HG03280 (cell line): ENCODE measurements around the gene TNS1.

Experiments used
- ATAC-seq: cut with Tn5 transposase; IDR thresholded peaks from one replicate; pipeline ENCODE4 v1.9.1; 2021; ENCODE audit warnings: mild to moderate bottlenecking, moderate library complexity; ENCODE audit not compliant: unreplicated experiment

TNS1 gene

GRCh38 chr2:217837530-217837929 lies 165.3 kb downstream of the TNS1 start:
- ATAC-seq, result no peak

DNA sequence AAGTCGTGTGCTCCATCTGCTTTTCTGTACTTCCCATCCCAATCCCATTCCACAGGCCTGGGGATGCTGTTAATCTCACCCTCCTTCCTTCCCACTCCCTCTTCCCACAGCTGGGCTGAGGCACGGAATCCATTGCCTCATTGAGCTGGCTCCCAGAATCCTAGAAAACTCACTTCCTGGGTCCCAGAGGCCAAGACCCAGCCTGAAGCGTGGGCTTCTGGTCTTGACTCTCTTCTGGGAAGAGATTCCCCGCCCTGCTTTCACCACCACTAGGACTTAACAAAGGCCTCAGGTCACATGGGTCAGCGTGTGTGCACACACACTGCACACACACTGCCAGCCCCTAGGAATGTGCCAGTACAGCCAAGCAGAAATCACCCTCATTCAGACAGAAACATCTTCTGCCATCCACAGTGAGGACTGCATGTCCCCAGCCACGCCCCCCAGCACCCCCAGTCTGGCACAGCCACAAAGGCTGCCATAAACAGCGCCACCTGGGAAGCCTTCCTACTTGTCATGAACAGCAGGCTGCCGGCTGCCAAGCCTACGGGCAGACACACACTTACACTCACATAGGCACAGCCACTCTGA lies 165.8 kb downstream of the TNS1 start:
- no peak for ATAC-seq

- ATAC-seq, result no peak
Observed at GRCh38 chr2:217835931-217836891, 166.6 kb downstream of the TNS1 start.

DNA sequence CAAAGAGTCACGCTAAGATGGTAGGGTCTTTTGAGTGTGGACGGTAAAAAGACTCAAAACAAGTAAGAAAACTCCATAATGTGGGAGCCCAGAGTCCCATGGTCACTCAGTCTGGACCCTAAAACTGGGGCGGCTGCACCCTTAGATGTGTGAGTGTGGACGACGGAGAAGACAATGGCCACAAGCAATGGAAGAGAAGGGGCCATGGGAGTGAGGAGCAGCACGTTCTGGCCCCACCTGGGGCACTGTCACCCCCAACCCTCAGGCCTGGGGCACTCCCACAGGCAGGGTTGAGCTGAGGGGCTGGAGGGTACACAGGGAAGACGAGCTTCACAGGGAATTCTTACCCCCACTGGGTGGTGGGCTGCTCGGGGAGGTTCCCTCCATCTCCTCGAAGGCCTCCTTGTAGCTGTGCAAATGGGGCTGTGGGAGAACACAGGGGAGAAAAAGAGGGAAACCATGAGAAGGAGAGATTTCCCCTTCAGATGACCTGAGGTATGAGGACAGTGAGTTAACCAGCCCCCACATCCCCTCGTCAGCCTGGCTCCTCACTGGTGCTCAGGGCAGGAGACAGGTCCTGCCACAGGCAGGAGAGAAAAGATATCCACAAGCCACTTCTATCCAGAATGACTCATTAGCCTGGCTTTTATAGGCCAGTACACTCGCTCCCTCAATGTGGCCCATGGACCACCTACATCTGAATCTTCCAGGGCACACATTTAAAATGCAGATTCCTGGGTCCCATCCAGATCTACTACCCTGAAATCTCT lies 167.9 kb downstream of the TNS1 start:
- ATAC-seq, result no peak

GRCh38 chr2:217834057-217834620 lies 168.7 kb downstream of the TNS1 start:
- no peak for ATAC-seq

DNA sequence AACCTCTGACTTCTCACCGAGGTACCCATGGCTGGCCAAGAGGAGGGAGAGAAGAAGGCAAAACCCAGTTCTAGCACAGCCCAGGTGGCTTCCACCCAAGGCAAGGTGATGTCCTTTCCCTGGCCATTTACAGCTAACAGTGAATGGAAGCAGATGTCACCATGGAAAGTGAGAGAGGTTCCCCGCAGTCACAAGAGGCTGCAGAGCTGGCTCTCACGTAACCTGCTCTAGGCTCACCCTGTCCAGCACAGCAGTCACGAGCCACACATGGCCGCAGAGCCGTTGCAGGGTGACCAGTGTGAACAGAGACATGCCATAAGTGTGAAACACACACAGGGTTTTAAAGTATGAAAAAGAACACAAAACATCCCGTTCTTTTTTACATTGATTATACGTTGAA lies 169.4 kb downstream of the TNS1 start:
- no peak for ATAC-seq

DNA sequence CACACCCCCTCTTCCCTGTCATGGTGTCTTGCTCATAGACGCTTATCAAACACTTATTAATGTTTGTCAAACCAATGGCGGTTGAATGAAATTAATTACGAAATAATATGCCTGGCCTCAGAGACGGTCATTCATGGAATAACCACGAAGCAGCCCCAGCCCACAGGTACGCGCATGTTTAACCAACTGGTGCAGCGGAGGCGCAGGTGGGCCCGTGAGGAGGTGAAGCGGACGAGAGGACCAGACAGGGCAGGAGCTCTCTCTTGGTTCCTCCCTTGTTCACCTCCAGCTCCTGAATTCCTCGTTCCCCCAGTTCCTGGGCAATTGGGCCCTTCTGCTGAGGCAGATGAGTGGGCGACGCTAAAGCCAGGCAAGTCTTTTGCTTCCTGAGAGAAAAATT lies 169.8 kb downstream of the TNS1 start:
- ATAC-seq, result no peak

DNA sequence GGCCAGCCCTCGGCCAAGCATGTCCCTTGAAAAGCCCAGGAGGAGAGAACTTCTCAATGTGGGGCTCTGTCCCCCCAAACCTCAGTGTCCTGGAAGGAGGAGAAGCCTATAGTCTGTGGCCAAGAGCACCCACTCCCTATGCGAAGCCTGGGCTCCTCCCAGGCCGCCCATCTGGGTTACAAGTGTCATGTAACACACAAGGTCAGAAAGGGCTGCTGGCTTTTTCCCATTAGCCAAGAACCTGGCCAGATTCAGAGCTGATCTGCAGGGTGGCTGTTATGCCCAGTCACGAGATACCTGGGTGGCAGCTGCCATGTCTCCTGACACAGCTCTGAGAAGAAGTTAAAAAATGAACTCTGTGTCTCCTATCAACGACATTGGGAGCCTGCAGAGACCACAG lies 170.7 kb downstream of the TNS1 start:
- no peak for ATAC-seq

GRCh38 chr2:217831306-217831705 lies 171.5 kb downstream of the TNS1 start:
- no peak for ATAC-seq

DNA sequence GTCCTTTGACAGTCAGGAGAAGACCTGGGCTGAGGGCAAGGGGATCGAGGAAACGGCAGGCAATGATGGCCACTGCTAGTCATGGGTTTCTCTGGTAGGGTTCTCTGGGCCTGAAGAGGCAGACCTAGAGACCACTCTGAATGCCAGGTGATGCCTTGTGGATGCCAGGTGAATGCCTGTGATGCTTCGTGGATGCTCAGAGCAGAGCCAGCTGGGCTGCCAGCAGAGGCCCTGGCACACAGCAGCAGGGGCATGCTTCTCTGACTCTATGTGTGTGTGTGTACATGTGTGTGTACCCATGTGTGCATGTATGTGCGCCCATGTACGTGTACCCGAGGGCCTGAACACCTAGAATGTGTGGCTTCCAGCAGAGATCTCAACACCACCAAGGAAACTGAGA lies 172.0 kb downstream of the TNS1 start:
- ATAC-seq, result no peak

DNA sequence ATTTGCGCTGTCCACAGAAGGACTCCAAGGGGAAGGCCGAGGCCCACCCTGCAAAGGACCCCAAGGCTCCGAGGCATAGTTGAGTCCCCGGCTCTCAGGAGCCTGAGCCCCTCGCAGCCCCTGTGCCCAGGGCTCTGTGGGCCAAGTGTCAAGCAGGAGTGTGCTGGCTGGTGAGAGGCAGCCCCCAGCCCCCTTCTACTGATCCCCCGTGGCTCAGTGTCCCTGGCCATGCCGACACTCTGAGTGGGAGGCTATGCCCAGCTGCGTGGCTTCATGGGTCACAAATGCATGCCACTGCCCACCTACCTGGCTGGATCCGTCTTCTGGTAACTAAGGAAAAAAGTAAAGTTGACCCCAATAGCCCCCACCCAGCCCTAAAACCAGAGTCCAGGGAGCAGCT lies 172.7 kb downstream of the TNS1 start:
- no peak for ATAC-seq

- ATAC-seq, result no peak
Observed at GRCh38 chr2:217829420-217829819, 173.4 kb downstream of the TNS1 start.

DNA sequence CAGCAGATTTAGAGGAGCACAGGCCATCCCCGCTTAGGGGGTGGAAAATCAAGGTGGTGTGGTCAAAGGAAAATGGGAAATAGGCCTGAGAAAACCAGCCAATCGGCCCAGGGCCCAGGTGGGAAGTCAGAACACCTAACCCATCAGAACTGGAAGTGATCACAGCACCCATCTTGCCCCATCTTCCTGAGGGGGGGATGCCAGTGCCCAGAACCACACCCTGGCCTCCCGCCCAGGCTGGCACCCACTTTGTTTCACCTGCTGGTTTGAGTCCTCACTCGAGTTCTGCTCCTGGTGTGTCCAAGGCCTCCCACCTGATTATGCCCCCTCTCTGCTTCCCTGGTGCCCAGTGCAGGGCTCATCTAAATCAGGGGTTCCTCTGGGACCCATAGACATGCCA lies 174.5 kb downstream of the TNS1 start:
- no peak for ATAC-seq

- ATAC-seq, result no peak
Observed at GRCh38 chr2:217827430-217828201, 175.2 kb downstream of the TNS1 start.

- ATAC-seq, result no peak
Observed at GRCh38 chr2:217826991-217827390, 175.8 kb downstream of the TNS1 start.

DNA sequence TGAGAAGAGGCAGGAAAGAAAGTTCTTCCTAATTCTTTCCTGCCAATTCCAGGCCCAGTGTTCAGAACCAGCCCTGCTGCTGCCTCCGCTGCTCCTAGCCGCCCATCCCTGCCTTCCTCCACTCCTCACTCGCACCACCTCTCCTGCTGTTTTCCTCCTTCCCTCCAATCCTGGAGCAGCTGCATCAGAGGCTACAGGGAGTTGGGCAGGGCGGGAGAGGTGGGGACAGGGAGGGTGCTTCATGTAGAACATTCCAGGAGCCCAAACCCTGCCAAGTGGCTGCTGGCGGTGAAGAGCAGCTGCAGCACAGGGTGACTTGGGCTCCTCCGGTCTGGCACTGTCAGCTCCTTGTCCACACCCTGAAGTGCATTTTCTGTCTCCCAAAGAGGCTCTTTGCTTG lies 176.3 kb downstream of the TNS1 start:
- no peak for ATAC-seq

- no peak for ATAC-seq
Observed at GRCh38 chr2:217825469-217826235, 177.1 kb downstream of the TNS1 start.

DNA sequence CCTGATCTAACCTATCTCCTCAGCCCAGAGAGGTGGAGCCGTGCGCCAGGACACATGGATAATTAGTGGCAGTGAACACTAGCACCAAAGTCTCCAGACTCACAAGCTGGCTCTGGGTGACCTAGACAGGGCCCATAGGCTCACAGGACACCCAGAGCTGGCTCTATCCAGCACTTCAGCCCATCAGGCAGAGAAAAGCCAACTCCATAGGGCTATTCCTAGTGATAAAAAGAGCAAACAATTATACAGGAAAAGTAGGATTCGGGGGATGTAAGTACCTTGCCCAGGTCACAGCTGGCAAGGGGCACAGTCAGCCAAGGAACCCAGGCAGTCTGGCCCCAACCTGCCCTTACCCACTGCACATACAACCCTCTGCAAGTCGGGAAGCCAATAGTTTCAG lies 178.6 kb downstream of the TNS1 start:
- ATAC-seq, result no peak

DNA sequence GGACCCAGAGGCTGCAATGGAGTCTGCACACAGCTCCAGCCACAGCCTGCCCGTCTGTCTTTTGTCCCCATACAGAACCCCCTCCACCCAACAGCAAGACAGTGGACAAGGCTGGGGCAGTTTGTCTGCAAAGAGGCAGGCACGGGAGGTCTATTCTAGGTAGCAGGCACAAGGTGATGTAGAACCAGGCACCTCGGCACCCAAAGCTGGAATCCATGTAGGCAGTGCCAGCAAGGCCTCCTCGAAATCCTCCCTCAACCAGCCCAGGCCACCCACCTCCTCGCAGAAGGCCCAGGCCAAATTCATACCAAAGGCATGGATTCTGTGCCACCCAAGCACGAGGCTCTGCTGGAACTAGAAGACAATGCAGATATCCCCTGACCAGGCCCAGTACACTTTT lies 179.2 kb downstream of the TNS1 start:
- no peak for ATAC-seq
